ENCODE data around the gene HAUS7. TPM values are rescaled to one million over a fixed set of nuclear protein-coding genes. Genes with fewer than 3 reads are reported as not detected.

Gene HAUS7
- total RNA-seq, 1 experiment from 2014 or later = 28.9 TPM

DNA sequence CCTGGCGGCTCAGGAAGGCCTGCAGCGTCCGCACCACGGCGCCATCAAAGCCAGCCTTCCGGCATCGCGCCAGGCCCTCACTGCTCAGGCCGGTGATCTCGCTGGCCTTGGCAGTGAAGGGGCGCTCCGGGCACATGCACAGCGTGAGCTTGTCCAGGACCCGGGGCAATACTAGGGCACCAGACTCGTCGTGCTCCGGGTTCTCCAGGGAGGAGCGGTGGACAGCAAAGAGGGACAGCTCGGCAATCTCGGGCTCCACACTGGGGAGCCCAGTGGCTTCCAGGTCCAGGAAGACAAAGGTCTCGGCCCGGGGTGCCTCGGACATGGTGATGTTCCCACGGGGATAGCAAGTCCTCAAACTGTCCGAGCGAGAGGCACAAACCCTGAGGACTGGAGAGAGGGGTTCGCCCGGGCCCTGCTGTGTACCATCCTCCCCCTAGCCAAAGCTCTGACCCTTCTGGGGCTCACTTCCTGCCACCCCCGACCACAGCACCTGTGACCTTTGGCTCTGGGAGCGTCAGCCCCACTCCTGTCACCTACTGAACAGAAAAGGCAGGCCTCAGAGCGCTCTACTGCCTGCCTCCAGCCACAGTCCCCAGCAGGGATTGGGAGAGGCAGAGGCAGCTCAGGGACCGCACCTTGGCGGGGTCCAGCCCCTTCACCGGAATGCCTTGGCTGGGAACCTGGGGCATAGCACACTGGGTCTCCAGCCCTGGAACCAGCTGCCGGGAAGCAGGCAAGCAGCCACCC lies 25.1 kb downstream of the HAUS7 start:
- DNase-seq (ENCODE audit: low read depth, low spot score) (no peak), ATAC-seq (no peak)
- no peaks in the 10 kb centered on the region for H3K9me2 ChIP-seq (ENCODE audit: insufficient read depth)
- H3K27ac ChIP-seq (ENCODE audit: low read depth, low read length) = no peak overlapping the region
- no TSS peak for BruUV-seq (replicated peaks)
- H3K79me2 ChIP-seq (ENCODE audit: insufficient read depth, low read length) = no peaks in the 10 kb centered on the region
- ChIA-PET RAD21 (ENCODE audit: low non-redundant PET in 1 of 2, low total read pairs in 2 of 2, uncharacterized antibody in 2 of 2, unreplicated experiment in 2 of 2) (no interaction called here), CTCF (no interaction called here), POLR2A (no interaction called here)
- no peaks in the 10 kb centered on the region for H3K9me3 ChIP-seq (ENCODE audit: control insufficient read depth in 1 of 2, insufficient read depth in 1 of 2, low read depth in 1 of 2, low read length in 2 of 2)
- H4K20me1 ChIP-seq (ENCODE audit: insufficient read depth) = no peaks in the 10 kb centered on the region
- TF ChIP-seq CBX3 (IDR thresholded peaks at IDR 0.05; ENCODE audit: low read depth) (no peak), CTCF (IDR thresholded peaks at IDR 0.05 in 2 of 3, conservative IDR thresholded peaks at IDR 0.05 in 1 of 3; ENCODE audit: borderline replicate concordance in 1 of 3, insufficient read depth in 1 of 3, low read depth in 2 of 3, low read length in 2 of 3) (no peak), ZBTB33 (IDR thresholded peaks at IDR 0.05; ENCODE audit: extremely low read depth, insufficient replicate concordance, low read length) (no peak), TCF7L2 (IDR thresholded peaks at IDR 0.05; ENCODE audit: borderline replicate concordance, extremely low read depth, insufficient read depth, insufficient read length) (no peak), CEBPB (IDR thresholded peaks at IDR 0.05; ENCODE audit: low read depth) (no peak), EZH2 (IDR thresholded peaks at IDR 0.05) (no peak), POLR2A (IDR thresholded peaks at IDR 0.05; ENCODE audit: borderline replicate concordance, extremely low read depth, insufficient read depth, insufficient read length) (no peak), RAD21 (IDR thresholded peaks at IDR 0.05; ENCODE audit: low read depth) (no peak)
- TF ChIP-seq, protein P1, sequence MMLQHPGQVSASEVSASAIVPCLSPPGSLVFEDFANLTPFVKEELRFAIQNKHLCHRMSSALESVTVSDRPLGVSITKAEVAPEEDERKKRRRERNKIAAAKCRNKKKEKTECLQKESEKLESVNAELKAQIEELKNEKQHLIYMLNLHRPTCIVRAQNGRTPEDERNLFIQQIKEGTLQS (IDR thresholded peaks at IDR 0.05) = no peak
- TF ChIP-seq, protein P2, sequence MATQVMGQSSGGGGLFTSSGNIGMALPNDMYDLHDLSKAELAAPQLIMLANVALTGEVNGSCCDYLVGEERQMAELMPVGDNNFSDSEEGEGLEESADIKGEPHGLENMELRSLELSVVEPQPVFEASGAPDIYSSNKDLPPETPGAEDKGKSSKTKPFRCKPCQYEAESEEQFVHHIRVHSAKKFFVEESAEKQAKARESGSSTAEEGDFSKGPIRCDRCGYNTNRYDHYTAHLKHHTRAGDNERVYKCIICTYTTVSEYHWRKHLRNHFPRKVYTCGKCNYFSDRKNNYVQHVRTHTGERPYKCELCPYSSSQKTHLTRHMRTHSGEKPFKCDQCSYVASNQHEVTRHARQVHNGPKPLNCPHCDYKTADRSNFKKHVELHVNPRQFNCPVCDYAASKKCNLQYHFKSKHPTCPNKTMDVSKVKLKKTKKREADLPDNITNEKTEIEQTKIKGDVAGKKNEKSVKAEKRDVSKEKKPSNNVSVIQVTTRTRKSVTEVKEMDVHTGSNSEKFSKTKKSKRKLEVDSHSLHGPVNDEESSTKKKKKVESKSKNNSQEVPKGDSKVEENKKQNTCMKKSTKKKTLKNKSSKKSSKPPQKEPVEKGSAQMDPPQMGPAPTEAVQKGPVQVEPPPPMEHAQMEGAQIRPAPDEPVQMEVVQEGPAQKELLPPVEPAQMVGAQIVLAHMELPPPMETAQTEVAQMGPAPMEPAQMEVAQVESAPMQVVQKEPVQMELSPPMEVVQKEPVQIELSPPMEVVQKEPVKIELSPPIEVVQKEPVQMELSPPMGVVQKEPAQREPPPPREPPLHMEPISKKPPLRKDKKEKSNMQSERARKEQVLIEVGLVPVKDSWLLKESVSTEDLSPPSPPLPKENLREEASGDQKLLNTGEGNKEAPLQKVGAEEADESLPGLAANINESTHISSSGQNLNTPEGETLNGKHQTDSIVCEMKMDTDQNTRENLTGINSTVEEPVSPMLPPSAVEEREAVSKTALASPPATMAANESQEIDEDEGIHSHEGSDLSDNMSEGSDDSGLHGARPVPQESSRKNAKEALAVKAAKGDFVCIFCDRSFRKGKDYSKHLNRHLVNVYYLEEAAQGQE (IDR thresholded peaks at IDR 0.05; ENCODE audit: low read depth) = no peak
- H3K4me2 ChIP-seq (ENCODE audit: low read length) = no peak overlapping the region
- intact Hi-C loops (cut with micrococcal nuclease) = no loop called here
- H2AFZ ChIP-seq (ENCODE audit: low read depth, low read length, poor library complexity, severe bottlenecking) = no peak overlapping the region
- H3K4me1 ChIP-seq (ENCODE audit: control insufficient read depth in 1 of 2, insufficient read depth in 2 of 2, low read length in 2 of 2) = peaks cover 0 to 7% of the 10 kb centered on the region in 2 experiments; a peak in 1 of 4 replicates
- no peak overlapping the region for H3K4me3 ChIP-seq (replicated peaks in 1 of 2; ENCODE audit: low read depth in 1 of 2, low read length in 2 of 2)
- no peak overlapping the region for H3K9ac ChIP-seq (ENCODE audit: low read length)
- no peaks in the 10 kb centered on the region for H3K27me3 ChIP-seq (ENCODE audit: insufficient read depth, low read length)
- H3K36me3 ChIP-seq (ENCODE audit: control insufficient read depth in 1 of 2, insufficient read depth in 2 of 2, low read length in 2 of 2) = no peaks in the 10 kb centered on the region

All from HCT116 (cell line).